ENCODE measurements around the gene GRID2IP. TPM values are rescaled to one million over a fixed set of nuclear protein-coding genes. Genes with fewer than 3 reads are reported as not detected.
"Not testable (repeated sequence)": the region's sequence is repeated elsewhere in the genome, so short reads cannot be mapped to it uniquely, and the experiment has no call there.

Gene GRID2IP
- polyA plus RNA-seq, 1 experiment: not detected

GRCh38 chr7:6589151-6589828, 38.0 kb upstream of the GRID2IP start:
- Histone ChIP-seq H3K27me3 (ENCODE audit: control insufficient read depth, insufficient read depth, low read length) (no peaks in the 10 kb centered on the region), H3K9me3 (ENCODE audit: control insufficient read depth, insufficient read depth, low read length) (no peaks in the 10 kb centered on the region; the same call in 1 of the 2 replicates), H3K27ac (ENCODE audit: low read depth, low read length) (no peak overlapping the region), H3K4me3 (ENCODE audit: low read depth, low read length) (peak overlapping the region; percentile 47)
- ChIA-PET CTCF (interaction anchor here (0.7 to 3.0 kb wide), 6 partner anchors 12 to 73 kb away, joined by 3 to 13 read pairs (median 4); partner anchors contain the start of gene ZDHHC4), POLR2A (interaction anchor here (1.2 to 1.6 kb wide), 2 partner anchors 11 to 47 kb away, joined by 5 read pairs; partner anchors contain the start of gene ZNF316)
- DNase-seq (ENCODE audit: low read depth, low spot score): no peak
- no peak for TF ChIP-seq CTCF (IDR thresholded peaks at IDR 0.05; ENCODE audit: low read depth, low read length)

- no peak for DNase-seq (ENCODE audit: low read depth, low spot score)
- Histone ChIP-seq H3K27me3 (ENCODE audit: control insufficient read depth, insufficient read depth, low read length) (no peaks in the 10 kb centered on the region), H3K9me3 (ENCODE audit: control insufficient read depth, insufficient read depth, low read length) (no peaks in the 10 kb centered on the region; the same call in 1 of the 2 replicates), H3K27ac (ENCODE audit: low read depth, low read length) (no peak overlapping the region), H3K4me3 (ENCODE audit: low read depth, low read length) (no peak overlapping the region)
- ChIA-PET CTCF (interaction anchor here (1.3 to 3.0 kb wide), 2 partner anchors 13 to 30 kb away, joined by 3 to 13 read pairs; no protein-coding TSS in a partner anchor), POLR2A (no interaction called here)
- TF ChIP-seq CTCF (IDR thresholded peaks at IDR 0.05; ENCODE audit: low read depth, low read length): no peak
Observed at GRCh38 chr7:6588566-6588965, 37.3 kb upstream of the GRID2IP start.

GRCh38 chr7:6585746-6586432, 34.6 kb upstream of the GRID2IP start:
- H3K4me3 ChIP-seq (ENCODE audit: low read depth, low read length); POLR2A ChIA-PET: not testable (repeated sequence)
- CTCF ChIA-PET: interaction anchor here (0.7 kb wide), 1 partner anchor 9 kb away, joined by 4 read pairs; no protein-coding TSS in a partner anchor

GRCh38 chr7:6579446-6579845, 28.2 kb upstream of the GRID2IP start:
- H3K27me3 ChIP-seq (ENCODE audit: control insufficient read depth, insufficient read depth, low read length): no peaks in the 10 kb centered on the region
- peak; percentile 19; the same call in 1 of the 2 replicates for TF ChIP-seq CTCF (IDR thresholded peaks at IDR 0.05; ENCODE audit: low read depth, low read length)
- ChIA-PET CTCF (no interaction called here), POLR2A (no interaction called here)
- H3K27ac ChIP-seq (ENCODE audit: low read depth, low read length): no peak overlapping the region
- H3K4me3 ChIP-seq (ENCODE audit: low read depth, low read length): no peak overlapping the region
- no peaks in the 10 kb centered on the region for H3K9me3 ChIP-seq (ENCODE audit: control insufficient read depth, insufficient read depth, low read length)
- no peak for DNase-seq (ENCODE audit: low read depth, low spot score)

More at GRCh38 chr7:6585746-6586432, 34.6 kb upstream of the GRID2IP start:
- not testable (repeated sequence) for H3K27me3 ChIP-seq (ENCODE audit: control insufficient read depth, insufficient read depth, low read length); DNase-seq (ENCODE audit: low read depth, low spot score); H3K9me3 ChIP-seq (ENCODE audit: control insufficient read depth, insufficient read depth, low read length); H3K27ac ChIP-seq (ENCODE audit: low read depth, low read length)

GRCh38 chr7:6578114-6579084, 27.1 kb upstream of the GRID2IP start:
- Histone ChIP-seq H3K27me3 (ENCODE audit: control insufficient read depth, insufficient read depth, low read length) (no peaks in the 10 kb centered on the region), H3K27ac (ENCODE audit: low read depth, low read length) (no peak overlapping the region), H3K9me3 (ENCODE audit: control insufficient read depth, insufficient read depth, low read length) (no peaks in the 10 kb centered on the region), H3K4me3 (ENCODE audit: low read depth, low read length) (peak overlapping the region; percentile 76; the same call in 1 of the 2 replicates)
- DNase-seq (ENCODE audit: low read depth, low spot score): no peak
- POLR2A ChIA-PET: interaction anchor here (1.4 kb wide), 1 partner anchor 12 kb away, joined by 5 read pairs; the partner anchor contains the start of gene INTS15
- CTCF ChIA-PET: interaction anchor here (0.6 to 1.8 kb wide), 7 partner anchors 11 to 63 kb away, joined by 3 to 5 read pairs (median 4); partner anchors contain the start of gene INTS15
- no peak for TF ChIP-seq CTCF (IDR thresholded peaks at IDR 0.05; ENCODE audit: low read depth, low read length)
